Neuronal stem cell (in vitro differentiated cells): Measurements from ENCODE around the gene HERC3.

Experiments used
- DNase-seq: peaks from one replicate; pipeline ENCODE4 v3.0.0-alpha.2; 2013; ENCODE audit warnings: low spot score
- H2AFZ ChIP-seq: one replicate; pipeline ENCODE4 v1.6.1; 2013; ENCODE audit warnings: mild to moderate bottlenecking, low read length, inconsistent platforms
- H2AK5ac ChIP-seq: 2 replicates; pipeline ENCODE4 v1.6.1; 2013; ENCODE audit warnings: low read depth, mild to moderate bottlenecking, inconsistent platforms, low read length, moderate library complexity, mixed read lengths
- H2BK120ac ChIP-seq: 2 replicates; pipeline ENCODE4 v1.6.1; 2013; ENCODE audit warnings: low read depth, mild to moderate bottlenecking, inconsistent platforms, low read length, moderate library complexity, mixed read lengths
- H2BK12ac ChIP-seq: one replicate; pipeline ENCODE4 v1.6.1; 2013; ENCODE audit warnings: low read length, inconsistent platforms
- H2BK15ac ChIP-seq: 2 replicates; pipeline ENCODE4 v1.6.1; 2013; ENCODE audit warnings: mild to moderate bottlenecking, low read length, inconsistent platforms, mixed read lengths
- H2BK5ac ChIP-seq: one replicate; pipeline ENCODE4 v1.6.1; 2013; ENCODE audit warnings: inconsistent platforms, mild to moderate bottlenecking, low read length, moderate library complexity
- H3K14ac ChIP-seq: one replicate; pipeline ENCODE4 v1.6.1; 2013; ENCODE audit warnings: low read length, inconsistent platforms
- H3K18ac ChIP-seq: 2 replicates; pipeline ENCODE4 v1.6.1; 2013; ENCODE audit warnings: low read length, inconsistent platforms
- H3K23ac ChIP-seq: 2 replicates; pipeline ENCODE4 v1.6.1; 2013; ENCODE audit warnings: low read depth, mild to moderate bottlenecking, mixed read lengths, low read length, inconsistent platforms; ENCODE audit not compliant: poor library complexity
- H3K27ac ChIP-seq: replicated peaks from 3 replicates; pipeline ENCODE4 v1.5.1; 2013; ENCODE audit warnings: low read length, inconsistent platforms
- H3K27me3 ChIP-seq, 3 experiments: 2 replicates each; pipeline ENCODE4 v1.6.1; 2013; ENCODE audit warnings: low read length in 3 of 3, mild to moderate bottlenecking in 2 of 3, inconsistent platforms in 1 of 3, low read depth in 1 of 3, mixed read lengths in 1 of 3, moderate library complexity in 1 of 3; ENCODE audit not compliant: control insufficient read depth in 3 of 3, insufficient read depth in 3 of 3
- H3K36me3 ChIP-seq, 2 donors: replicated peaks in 1 of 2; 2 replicates each; pipeline ENCODE4 v1.6.1; 2013; ENCODE audit warnings: low read length in 2 of 2; ENCODE audit not compliant: control insufficient read depth in 2 of 2, insufficient read depth in 2 of 2
- H3K4ac ChIP-seq: 2 replicates; pipeline ENCODE4 v1.6.1; 2013; ENCODE audit warnings: inconsistent platforms, mild to moderate bottlenecking, low read length, moderate library complexity
- H3K4me1 ChIP-seq, 2 donors: 1 replicate in 1 of 2; 2 replicates in 1 of 2; pipeline ENCODE4 v1.6.1; 2013; ENCODE audit warnings: low read length in 2 of 2, low read depth in 1 of 2; ENCODE audit not compliant: control insufficient read depth in 2 of 2, insufficient read depth in 1 of 2
- H3K4me2 ChIP-seq: one replicate; pipeline ENCODE4 v1.6.1; 2013; ENCODE audit warnings: mild to moderate bottlenecking, low read length, inconsistent platforms; ENCODE audit not compliant: insufficient read depth, poor library complexity, severe bottlenecking
- H3K4me3 ChIP-seq, 2 donors: 2 replicates each; pipeline ENCODE4 v1.5.1; 2013; ENCODE audit warnings: low read length in 2 of 2, mild to moderate bottlenecking in 2 of 2, inconsistent platforms in 1 of 2, moderate library complexity in 1 of 2
- H3K79me1 ChIP-seq: one replicate; pipeline ENCODE4 v1.6.1; 2013; ENCODE audit warnings: low read depth, mild to moderate bottlenecking, inconsistent platforms, low read length, moderate library complexity
- H3K9ac ChIP-seq: one replicate; pipeline ENCODE4 v1.6.1; 2013; ENCODE audit warnings: mild to moderate bottlenecking, low read depth, low read length, inconsistent platforms; ENCODE audit not compliant: poor library complexity
- H3K9me3 ChIP-seq, 2 donors: replicated peaks in 1 of 2; 2 replicates each; pipeline versions ENCODE3 to v1.6.1; 2013; ENCODE audit warnings: low read length in 2 of 2, mild to moderate bottlenecking in 2 of 2, inconsistent platforms in 1 of 2, low read depth in 1 of 2, mixed read lengths in 1 of 2, moderate library complexity in 1 of 2; ENCODE audit not compliant: control insufficient read depth in 2 of 2, insufficient read depth in 1 of 2
- H4K8ac ChIP-seq: one replicate; pipeline ENCODE4 v1.6.1; 2013; ENCODE audit warnings: low read depth, mild to moderate bottlenecking, inconsistent platforms, low read length, moderate library complexity
- H4K91ac ChIP-seq: one replicate; pipeline ENCODE4 v1.6.1; 2013; ENCODE audit warnings: low read length, low read depth, mild to moderate bottlenecking, inconsistent platforms; ENCODE audit not compliant: poor library complexity
- WGBS, 2 donors: extraction: QIAGEN DNeasy Blood & Tissue Kit; methylation state at CpG; one replicate each; pipeline ENCODE4 v1.1.7; 2013; ENCODE audit warnings: missing lambda C conversion rate in 2 of 2, mixed read lengths in 1 of 2; ENCODE audit not compliant: insufficient read length in 2 of 2, insufficient replicate concordance in 1 of 2; ENCODE audit errors: extremely low coverage in 2 of 2; 5-methylcytosine and 5-hydroxymethylcytosine counted together

The HERC3 gene

DNA sequence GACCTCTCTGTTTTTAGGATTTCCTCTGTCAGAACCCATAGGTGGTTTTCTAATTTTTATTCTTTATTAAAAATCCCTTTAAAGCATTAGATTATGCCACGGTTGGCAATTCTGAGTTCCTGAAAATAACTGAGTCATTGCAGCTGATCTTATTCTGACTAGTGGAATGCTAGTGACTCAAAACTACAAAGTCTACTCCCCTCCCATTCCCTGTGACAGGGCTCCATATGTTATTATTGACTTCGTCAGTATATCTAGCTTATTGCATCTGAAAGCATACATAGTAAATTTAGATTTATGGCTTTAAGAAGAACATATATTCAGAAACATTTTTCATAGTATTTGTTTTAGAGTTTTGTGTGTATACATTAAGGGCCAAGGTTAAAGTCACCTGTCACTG is 38.5 kb downstream of the HERC3 start:
- WGBS, 2 donors = no CpG with 5 or more reads among the region's 2 CpGs
- Histone ChIP-seq H3K4ac (no peak overlapping the region), H2BK12ac (no peak overlapping the region), H3K9ac (no peak overlapping the region), H3K27me3 (no peaks in the 10 kb centered on the region), H4K91ac (no peak overlapping the region), H3K9me3 (no peaks in the 10 kb centered on the region), H3K4me3 (no peak overlapping the region), H3K36me3 (no peaks in the 10 kb centered on the region), H3K23ac (no peak overlapping the region), H2AK5ac (no peak overlapping the region), H3K4me1 (no peaks in the 10 kb centered on the region), H3K4me2 (no peak overlapping the region), H2BK5ac (no peak overlapping the region), H4K8ac (no peak overlapping the region), H2AFZ (no peak overlapping the region), H2BK15ac (no peak overlapping the region), H3K79me1 (no peaks in the 10 kb centered on the region), H2BK120ac (no peak overlapping the region), H3K14ac (no peak overlapping the region), H3K27ac (no peak overlapping the region), H3K18ac (no peak overlapping the region)
- no peak for DNase-seq

DNA sequence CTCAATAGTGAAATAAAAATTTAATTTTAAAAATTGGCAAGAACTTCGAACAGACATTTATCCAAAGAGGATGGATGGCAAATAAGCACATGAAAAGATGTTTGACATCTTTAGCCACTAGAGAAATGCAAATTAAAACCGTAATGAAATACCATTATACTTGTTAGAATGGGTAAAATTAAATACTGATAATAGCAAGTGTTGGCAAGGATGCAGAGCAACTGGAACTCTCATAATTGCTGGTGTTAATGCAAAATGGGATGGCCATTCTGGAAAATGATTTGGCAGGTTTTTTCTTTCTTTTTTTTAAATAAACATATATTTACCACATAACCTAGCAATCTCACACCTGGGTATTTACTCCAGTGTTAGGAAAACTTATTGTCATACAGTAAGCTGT is 51.7 kb downstream of the HERC3 start:
- H2AFZ ChIP-seq = no peak overlapping the region
- H2BK15ac ChIP-seq = no peak overlapping the region
- no peaks in the 10 kb centered on the region for H3K27me3 ChIP-seq
- H3K4me3 ChIP-seq = no peak overlapping the region
- no CpG with 5 or more reads among the region's 2 CpGs for WGBS, 2 donors
- H3K79me1 ChIP-seq = no peaks in the 10 kb centered on the region
- DNase-seq = no peak
- no peak overlapping the region for H2BK5ac ChIP-seq
- H2AK5ac ChIP-seq = no peak overlapping the region
- H3K4me2 ChIP-seq = no peak overlapping the region
- no peaks in the 10 kb centered on the region for H3K36me3 ChIP-seq
- no peak overlapping the region for H2BK12ac ChIP-seq
- H3K18ac ChIP-seq = no peak overlapping the region
- H3K9ac ChIP-seq = no peak overlapping the region
- H3K14ac ChIP-seq = no peak overlapping the region
- no peak overlapping the region for H3K27ac ChIP-seq
- H2BK120ac ChIP-seq = no peak overlapping the region
- H4K8ac ChIP-seq = no peak overlapping the region
- no peak overlapping the region for H3K23ac ChIP-seq
- no peak overlapping the region for H3K4ac ChIP-seq
- H3K9me3 ChIP-seq = no peaks in the 10 kb centered on the region
- H4K91ac ChIP-seq = no peak overlapping the region
- no peaks in the 10 kb centered on the region for H3K4me1 ChIP-seq

DNA sequence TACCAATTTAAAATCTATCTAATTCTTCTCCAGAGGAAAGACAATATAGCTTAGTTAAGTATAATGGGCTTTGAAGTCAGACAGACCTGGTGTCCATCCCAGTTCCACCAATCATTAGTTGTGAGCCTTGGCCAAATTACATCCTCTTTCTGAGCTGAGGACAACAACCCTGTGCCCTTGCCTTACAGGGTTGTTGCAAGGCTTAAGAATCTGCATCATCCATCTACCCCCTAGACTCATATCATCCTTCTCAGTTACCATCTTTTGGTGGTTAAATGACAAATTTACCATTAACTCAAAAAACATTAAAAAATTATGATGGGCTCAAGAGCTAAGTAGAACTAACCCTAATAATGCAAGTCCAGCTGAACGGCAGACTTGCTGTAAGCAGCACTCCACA is 53.7 kb downstream of the HERC3 start:
- Histone ChIP-seq H2BK12ac (no peak overlapping the region), H2AK5ac (no peak overlapping the region)

DNA sequence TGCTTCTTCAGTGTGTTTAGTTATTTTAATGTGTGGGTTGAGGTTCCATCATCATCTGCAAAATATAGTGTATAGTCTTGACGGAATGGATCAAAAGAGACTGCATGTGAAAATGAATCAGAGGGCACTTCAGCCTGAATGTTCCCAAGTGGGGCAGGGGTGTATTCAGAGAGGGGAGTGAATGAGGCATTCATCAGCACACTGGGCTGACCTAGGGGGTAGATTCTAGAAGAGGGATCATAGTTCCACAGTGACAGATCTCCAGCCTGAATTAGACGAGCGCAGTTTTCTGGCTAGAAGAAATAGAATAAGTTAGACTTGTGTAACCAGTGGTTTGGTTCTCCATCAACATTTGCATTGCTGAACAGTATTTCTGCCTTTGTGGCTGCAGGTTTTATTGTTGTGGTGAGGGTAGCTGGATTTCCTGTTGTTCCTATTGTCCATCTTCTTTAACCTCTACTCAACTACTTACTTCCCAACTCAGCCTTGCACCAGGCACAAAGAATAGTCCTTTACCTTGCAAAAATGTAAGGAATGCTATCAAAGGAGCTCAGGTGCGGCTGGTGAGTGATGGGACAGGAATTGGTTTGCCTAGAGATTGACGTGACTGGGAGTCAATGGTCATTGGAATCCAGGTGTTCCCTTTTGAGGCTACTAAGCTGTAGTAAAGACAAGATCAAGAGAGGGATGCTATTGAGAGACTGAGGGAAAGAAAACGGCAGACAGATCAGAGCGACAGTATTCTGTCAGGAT is 54.4 kb downstream of the HERC3 start:
- H3K27ac ChIP-seq = no peak overlapping the region
- no CpG with 5 or more reads among the region's 7 CpGs for whole genome bisulfite sequencing, 2 donors

More for the DNA sequence above, 53.7 kb downstream of the HERC3 start:
- WGBS, 2 donors = no CpG with 5 or more reads among the region's 1 CpG
- no peak overlapping the region for H2AFZ ChIP-seq
- H3K14ac ChIP-seq = no peak overlapping the region
- no peaks in the 10 kb centered on the region for H3K27me3 ChIP-seq
- no peak overlapping the region for H4K8ac ChIP-seq
- H3K4me1 ChIP-seq = no peaks in the 10 kb centered on the region
- no peak overlapping the region for H3K23ac ChIP-seq
- no peak for DNase-seq
- no peak overlapping the region for H3K4ac ChIP-seq
- H3K4me2 ChIP-seq = no peak overlapping the region
- H3K79me1 ChIP-seq = no peaks in the 10 kb centered on the region
- no peak overlapping the region for H3K27ac ChIP-seq
- H2BK5ac ChIP-seq = no peak overlapping the region
- H4K91ac ChIP-seq = no peak overlapping the region
- no peaks in the 10 kb centered on the region for H3K36me3 ChIP-seq
- no peak overlapping the region for H2BK120ac ChIP-seq
- no peak overlapping the region for H3K4me3 ChIP-seq
- H3K9ac ChIP-seq = no peak overlapping the region
- H3K9me3 ChIP-seq = no peaks in the 10 kb centered on the region
- no peak overlapping the region for H3K18ac ChIP-seq
- H2BK15ac ChIP-seq = no peak overlapping the region

More for the DNA sequence above, 54.4 kb downstream of the HERC3 start:
- H3K4me2 ChIP-seq = no peak overlapping the region
- H2AFZ ChIP-seq = no peak overlapping the region
- no peak overlapping the region for H4K91ac ChIP-seq
- no peak overlapping the region for H3K18ac ChIP-seq
- H3K23ac ChIP-seq = no peak overlapping the region
- no peaks in the 10 kb centered on the region for H3K27me3 ChIP-seq
- DNase-seq = no peak
- H2BK12ac ChIP-seq = no peak overlapping the region
- no peak overlapping the region for H2BK5ac ChIP-seq
- no peak overlapping the region for H4K8ac ChIP-seq
- H3K4ac ChIP-seq = no peak overlapping the region
- no peaks in the 10 kb centered on the region for H3K9me3 ChIP-seq
- H3K4me1 ChIP-seq = no peaks in the 10 kb centered on the region
- H3K79me1 ChIP-seq = no peaks in the 10 kb centered on the region
- no peak overlapping the region for H3K9ac ChIP-seq
- no peak overlapping the region for H3K14ac ChIP-seq
- H2BK15ac ChIP-seq = no peak overlapping the region
- H2BK120ac ChIP-seq = no peak overlapping the region
- no peak overlapping the region for H2AK5ac ChIP-seq
- H3K36me3 ChIP-seq = no peaks in the 10 kb centered on the region
- no peak overlapping the region for H3K4me3 ChIP-seq
